ENCODE results near the gene TSHZ2. TPM values are rescaled to one million over a fixed set of nuclear protein-coding genes. Genes with fewer than 3 reads are reported as not detected.

Gene TSHZ2
- total RNA-seq, 1 donor from 2014 or later, result 51.9 TPM

GRCh38 chr20:53141201-53142050, 169.3 kb downstream of the TSHZ2 start:
- no peaks in the 10 kb centered on the region for H3K4me1 ChIP-seq
- intact Hi-C loops (cut with DNase I), result no loop called here
- TF ChIP-seq, protein P1, sequence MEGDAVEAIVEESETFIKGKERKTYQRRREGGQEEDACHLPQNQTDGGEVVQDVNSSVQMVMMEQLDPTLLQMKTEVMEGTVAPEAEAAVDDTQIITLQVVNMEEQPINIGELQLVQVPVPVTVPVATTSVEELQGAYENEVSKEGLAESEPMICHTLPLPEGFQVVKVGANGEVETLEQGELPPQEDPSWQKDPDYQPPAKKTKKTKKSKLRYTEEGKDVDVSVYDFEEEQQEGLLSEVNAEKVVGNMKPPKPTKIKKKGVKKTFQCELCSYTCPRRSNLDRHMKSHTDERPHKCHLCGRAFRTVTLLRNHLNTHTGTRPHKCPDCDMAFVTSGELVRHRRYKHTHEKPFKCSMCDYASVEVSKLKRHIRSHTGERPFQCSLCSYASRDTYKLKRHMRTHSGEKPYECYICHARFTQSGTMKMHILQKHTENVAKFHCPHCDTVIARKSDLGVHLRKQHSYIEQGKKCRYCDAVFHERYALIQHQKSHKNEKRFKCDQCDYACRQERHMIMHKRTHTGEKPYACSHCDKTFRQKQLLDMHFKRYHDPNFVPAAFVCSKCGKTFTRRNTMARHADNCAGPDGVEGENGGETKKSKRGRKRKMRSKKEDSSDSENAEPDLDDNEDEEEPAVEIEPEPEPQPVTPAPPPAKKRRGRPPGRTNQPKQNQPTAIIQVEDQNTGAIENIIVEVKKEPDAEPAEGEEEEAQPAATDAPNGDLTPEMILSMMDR (IDR thresholded peaks at IDR 0.05), result no peak

DNA sequence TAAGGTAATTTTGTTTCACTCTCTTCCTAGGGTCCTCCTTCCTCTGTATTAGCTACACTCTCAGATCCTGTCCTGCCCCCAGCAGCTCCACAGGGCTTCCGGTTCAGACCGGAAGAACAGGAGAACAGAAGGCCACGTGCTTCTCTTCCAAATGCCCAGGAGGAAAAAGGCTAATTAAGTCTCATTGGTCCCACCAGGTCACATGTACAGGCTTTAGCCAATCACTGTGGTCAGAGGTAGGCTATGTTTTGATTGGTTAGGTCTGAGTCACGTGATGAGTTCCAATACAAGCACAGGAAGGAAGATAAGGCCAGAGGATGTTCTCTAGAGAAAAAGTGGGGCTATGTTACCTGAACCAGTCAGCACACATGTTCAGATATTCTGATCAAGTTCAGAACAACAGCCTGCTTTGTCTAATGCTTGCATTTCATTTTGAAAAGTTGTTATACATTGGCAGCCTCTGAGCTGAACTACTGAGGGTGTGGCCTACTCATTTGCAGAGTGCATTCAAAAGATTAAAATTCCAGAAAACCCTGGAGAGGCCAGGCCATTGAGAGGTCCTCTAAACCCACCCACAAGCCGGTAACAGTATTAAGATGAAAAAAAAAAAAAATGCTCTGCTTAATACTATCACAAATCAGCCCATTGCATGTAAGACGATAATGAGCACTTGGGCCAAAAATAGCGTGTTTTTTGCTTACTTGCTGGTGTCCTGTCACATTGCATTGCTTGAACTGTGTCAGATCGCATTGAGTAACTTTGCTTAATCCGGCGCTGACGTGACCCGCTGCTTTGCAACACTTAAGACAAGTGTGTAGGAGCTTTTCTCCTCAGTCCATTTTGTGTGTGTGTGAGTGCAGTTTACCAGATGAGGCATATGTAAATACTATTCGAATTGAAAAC, 170.3 kb downstream of the TSHZ2 start:
- H3K27ac ChIP-seq, result no peak overlapping the region
- no peaks in the 10 kb centered on the region for H3K27me3 ChIP-seq
- H3K9me3 ChIP-seq, result no peaks in the 10 kb centered on the region
- H3K4me1 ChIP-seq, result no peaks in the 10 kb centered on the region
- intact Hi-C loops (cut with DNase I), result no loop called here
- TF ChIP-seq, protein P1 (IDR thresholded peaks at IDR 0.05), result no peak
- no peaks in the 10 kb centered on the region for H3K36me3 ChIP-seq
- H3K4me3 ChIP-seq, result no peak overlapping the region
- no peak for DNase-seq (ENCODE audit: low spot score in 2 of 2)

More at GRCh38 chr20:53141201-53142050, 169.3 kb downstream of the TSHZ2 start:
- no peak overlapping the region for H3K27ac ChIP-seq
- H3K27me3 ChIP-seq, result no peaks in the 10 kb centered on the region
- no peaks in the 10 kb centered on the region for H3K36me3 ChIP-seq
- no peak for DNase-seq (ENCODE audit: low spot score in 2 of 2)
- no peak overlapping the region for H3K4me3 ChIP-seq
- no peaks in the 10 kb centered on the region for H3K9me3 ChIP-seq

DNA sequence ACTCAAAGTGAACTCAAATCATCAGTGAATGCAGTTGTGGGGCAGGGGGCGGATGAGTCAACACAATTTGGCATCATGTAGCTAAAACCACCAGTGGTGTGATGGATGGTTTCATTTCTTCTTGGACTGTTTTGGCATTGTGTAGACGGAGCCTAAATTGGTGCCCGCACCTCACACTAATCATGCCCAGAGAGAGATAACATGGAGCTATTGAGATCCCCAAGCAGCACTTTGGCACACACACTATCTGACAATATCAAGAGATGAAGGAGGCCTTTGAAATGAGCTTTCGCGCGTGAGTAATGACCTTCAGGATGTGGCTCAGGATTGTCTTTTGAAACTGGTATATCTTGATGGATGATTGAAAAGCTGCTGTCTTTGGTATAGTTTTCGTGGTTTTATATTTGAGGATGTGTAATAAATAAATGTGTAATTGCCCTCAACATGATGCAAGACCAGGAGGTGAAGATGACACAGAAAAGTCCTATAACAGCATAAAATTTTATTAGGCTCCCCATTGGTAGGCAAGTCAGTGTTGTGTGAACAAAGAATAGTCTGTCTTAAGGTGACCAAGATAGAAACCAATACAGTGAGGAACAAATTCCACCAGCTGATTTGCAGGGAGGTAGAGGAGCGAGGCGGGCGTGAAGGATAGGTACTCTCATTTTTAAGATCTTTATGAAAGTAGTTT, 174.2 kb downstream of the TSHZ2 start:
- H3K27ac ChIP-seq, result no peak overlapping the region
- no peaks in the 10 kb centered on the region for H3K27me3 ChIP-seq
- TF ChIP-seq, protein P1 (IDR thresholded peaks at IDR 0.05), result no peak
- no peaks in the 10 kb centered on the region for H3K4me1 ChIP-seq
- intact Hi-C loops (cut with DNase I), result no loop called here
- no peaks in the 10 kb centered on the region for H3K36me3 ChIP-seq
- DNase-seq (ENCODE audit: low spot score in 2 of 2), result no peak
- H3K4me3 ChIP-seq, result no peak overlapping the region
- H3K9me3 ChIP-seq, result no peaks in the 10 kb centered on the region

DNA sequence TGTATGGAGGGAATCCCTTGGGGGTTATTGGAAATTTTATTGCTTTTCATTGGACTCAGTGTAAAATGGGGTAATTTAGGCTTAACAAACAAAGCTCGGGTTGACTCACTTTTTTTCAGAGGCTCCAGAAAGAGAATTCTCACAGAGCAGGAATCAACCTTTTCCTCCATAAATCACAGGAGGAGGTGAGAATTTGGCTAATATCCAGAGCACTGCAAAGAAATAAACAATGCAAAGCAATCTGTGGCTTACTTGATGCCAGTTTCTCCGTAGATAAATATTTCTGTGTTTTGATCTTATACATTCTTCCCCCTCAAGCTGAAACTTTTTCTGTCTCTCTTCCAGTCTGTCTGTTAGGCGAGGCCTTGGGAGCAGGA, 176.6 kb downstream of the TSHZ2 start:
- intact Hi-C loops (cut with DNase I), result no loop called here
- no peaks in the 10 kb centered on the region for H3K4me1 ChIP-seq
- TF ChIP-seq, protein P1 (IDR thresholded peaks at IDR 0.05), result no peak
- no peak overlapping the region for H3K27ac ChIP-seq
- no peaks in the 10 kb centered on the region for H3K27me3 ChIP-seq
- no peaks in the 10 kb centered on the region for H3K9me3 ChIP-seq
- DNase-seq (ENCODE audit: low spot score in 2 of 2), result no peak
- H3K36me3 ChIP-seq, result no peaks in the 10 kb centered on the region
- H3K4me3 ChIP-seq, result no peak overlapping the region

DNA sequence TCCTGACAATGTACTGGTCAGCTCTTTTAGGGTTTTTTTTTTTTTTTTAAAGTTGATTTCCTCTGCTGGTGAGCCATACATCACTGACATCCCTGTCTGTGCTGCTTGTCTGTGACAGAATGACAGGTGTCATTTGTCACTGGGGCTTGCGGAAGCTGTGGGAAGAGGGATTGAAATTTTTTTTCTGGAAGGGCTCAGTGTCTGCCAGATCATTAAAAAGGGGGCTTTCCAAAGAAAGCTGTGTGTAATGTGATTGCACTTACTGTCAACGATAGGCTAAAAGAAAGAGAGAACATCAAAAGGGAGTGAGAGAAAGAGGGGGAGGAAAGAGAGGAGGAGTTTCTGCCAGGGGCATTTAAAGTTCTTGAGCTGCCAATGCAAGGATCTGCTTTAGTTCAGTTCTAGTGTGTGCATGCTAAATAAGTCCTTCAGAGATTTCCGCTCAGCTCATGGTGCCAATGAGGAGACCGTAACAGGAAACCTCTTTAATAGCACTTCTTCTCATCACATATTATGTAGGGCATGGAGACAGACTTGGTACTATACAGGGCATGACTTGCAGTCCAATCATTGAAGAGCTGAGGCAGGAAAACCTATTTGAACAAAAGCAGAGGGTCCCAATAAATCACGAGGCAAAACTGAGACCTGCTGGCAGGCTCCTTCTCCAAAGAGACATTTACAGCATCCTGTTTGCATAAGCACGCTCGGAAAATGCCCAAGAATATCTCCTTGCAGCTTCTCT, 177.2 kb downstream of the TSHZ2 start:
- Histone ChIP-seq H3K9me3 (no peaks in the 10 kb centered on the region), H3K27me3 (no peaks in the 10 kb centered on the region), H3K27ac (no peak overlapping the region), H3K4me1 (no peaks in the 10 kb centered on the region), H3K36me3 (no peaks in the 10 kb centered on the region), H3K4me3 (no peak overlapping the region)
- TF ChIP-seq, protein P1 (IDR thresholded peaks at IDR 0.05), result no peak
- intact Hi-C loops (cut with DNase I), result no loop called here
- DNase-seq (ENCODE audit: low spot score in 2 of 2), result no peak

All from ascending aorta (tissue), 2 donors.